SIG-M5 treated with dmso at 0.1 percent for 504 hours (cell line): ENCODE data around the gene PDE4DIP.
"Not testable (repeated sequence)": the region's sequence is repeated elsewhere in the genome, so short reads cannot be mapped to it uniquely, and the experiment has no call there.

Experiments used
- DNase-seq: peaks from one replicate; lab custom pipeline; 2025; ENCODE audit not compliant: unreplicated experiment; lab: John Stamatoyannopoulos, UW

The PDE4DIP gene

DNA sequence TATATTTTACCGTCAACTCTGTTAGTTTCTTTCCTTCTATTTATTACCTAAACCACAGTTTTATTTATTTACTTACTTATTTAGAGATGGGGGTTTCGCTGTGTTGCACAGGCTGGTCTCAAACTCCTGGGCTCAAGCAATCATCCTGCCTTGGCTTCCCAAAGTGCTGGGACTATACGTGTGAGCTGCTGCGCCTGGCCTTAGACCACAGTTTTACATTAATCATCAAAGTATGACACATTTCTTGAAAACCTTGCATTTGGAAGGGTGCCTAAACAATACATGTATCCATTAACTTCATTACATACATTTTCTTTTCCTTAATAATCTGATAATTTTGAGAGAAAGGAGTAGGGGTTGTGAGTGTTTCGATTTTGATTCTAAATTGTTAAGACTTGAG, 124.9 kb downstream of the PDE4DIP start:
- DNase-seq: not testable (repeated sequence)

DNA sequence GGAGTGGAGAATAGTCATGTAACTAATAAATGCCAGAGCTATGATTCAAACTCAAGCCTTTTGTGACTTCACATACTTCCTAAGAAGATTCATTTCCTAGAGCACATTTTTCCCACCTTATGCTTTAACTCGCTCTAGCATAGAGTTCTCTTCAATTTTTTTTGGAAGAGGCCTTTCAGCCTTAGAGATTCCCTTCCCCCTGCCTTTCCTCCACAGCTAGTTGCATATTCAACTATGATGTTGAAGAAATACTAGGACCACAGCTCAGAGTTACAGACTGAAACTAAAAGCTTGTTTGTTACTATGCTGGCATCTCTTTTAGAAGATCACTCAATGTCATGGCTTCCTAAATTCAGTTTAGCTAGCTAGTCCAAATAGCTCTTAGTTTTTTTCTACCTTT, 131.2 kb downstream of the PDE4DIP start:
- not testable (repeated sequence) for DNase-seq

DNA sequence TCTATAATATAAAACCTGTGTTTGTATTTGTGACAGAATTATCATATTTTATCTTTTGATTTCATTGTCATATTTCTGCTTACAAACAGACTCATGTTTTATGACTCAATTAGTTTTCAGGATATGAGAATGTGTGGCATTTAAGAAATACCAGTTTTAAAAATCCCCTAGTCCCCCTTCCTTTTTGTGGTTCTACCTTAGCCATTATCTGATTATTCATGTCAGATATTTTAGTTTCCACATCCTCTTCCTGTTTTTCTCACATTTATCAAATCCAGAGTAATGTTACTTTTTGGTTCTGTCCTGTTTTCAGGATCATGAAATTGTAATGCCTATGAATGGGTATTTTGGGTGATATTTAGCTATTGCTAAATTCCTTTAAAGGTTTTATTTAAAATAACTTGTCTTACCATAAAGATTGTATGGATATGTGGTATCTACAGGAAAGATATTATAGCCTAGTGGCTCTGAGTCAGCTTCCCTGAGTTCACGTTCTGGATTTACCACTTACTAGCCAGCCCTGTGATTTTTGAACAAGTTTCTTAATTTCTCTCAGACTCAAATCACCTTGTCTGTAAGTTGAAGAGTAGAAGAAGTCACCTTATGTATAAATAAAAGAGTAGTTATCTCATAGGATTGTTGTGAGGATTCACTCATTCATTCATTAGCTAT, 131.8 kb downstream of the PDE4DIP start:
- DNase-seq: peak; percentile 1

DNA sequence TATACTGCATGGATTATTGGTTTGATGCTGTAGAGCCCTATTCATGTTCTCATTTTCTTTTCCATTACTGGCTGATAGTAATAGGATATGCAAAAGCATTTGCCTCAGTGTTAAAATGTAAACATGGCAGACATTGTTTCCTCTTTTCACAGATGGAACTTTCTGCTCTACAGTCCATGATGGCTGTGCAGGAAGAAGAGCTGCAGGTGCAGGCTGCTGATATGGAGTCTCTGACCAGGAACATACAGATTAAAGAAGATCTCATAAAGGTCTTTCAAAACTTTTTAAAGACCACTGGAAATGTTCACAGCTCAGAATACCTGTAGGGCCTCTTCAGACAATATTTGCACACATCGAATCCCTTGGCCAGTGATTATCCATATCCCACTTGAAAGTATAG, 133.6 kb downstream of the PDE4DIP start:
- DNase-seq: not testable (repeated sequence)

DNA sequence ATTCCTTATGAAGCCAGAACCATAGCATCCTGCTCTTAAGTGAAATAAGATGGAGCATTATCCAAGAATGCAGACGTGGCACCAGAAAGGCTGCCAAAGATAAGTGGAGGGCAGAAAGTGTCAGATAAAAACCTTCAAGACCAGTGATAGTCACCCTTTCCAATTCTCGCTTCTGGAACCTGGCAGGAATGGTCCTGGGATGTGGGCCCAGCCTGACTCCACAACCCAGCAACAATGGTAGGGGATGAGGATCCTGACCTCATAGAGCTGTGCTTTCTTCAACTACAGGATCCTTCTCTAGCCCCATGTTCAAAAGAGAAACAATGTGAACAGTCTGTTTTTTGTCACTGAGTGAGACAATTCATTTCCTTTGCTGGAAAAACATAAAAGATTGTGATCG, 145.2 kb downstream of the PDE4DIP start:
- not testable (repeated sequence) for DNase-seq

DNA sequence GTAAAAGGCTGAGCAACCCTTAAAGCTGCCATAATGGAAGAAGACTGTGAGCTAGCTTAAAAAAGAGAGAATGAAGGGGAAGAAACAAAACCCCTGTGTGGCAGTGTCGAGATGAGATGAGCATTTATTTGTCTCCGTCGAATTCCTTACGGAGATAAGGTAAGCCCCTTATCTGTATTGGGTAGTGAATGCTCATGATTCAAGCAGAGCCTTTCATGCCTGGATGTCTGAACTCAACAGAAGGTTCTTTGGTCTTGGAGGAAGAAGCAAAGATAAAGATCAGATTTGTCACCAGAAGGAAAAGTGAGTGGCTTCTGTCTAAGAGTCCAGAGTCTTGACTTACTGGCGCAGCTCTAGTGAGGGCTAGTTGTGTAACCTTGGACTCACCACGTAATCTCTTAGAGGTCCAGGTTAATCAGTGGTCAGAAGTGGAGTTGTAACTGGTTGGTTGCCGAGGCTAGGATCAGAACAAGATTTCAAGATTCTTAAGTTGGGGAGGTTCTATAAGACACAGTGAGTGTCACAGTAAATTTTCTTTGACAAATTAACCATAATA, 146.1 kb downstream of the PDE4DIP start:
- DNase-seq: not testable (repeated sequence)

DNA sequence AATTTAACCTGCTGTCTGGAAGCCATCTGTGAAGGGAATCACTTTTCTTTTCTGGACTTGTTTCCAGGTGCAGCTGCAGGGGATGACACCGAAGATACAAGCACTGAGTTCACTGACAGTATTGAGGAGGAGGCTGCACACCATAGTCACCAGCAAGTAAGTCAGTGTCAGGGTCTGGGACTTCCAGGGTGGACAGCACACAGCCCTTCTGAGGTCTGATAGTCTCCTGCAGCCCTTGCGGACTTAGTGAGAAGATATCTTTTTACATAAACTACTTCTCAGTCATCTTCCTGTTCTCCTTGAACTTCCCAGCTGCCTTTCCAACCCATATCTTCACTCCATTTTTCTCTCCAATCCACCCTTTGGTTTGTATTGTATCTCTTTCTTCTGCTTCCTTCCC, 147.6 kb downstream of the PDE4DIP start:
- DNase-seq: not testable (repeated sequence)

DNA sequence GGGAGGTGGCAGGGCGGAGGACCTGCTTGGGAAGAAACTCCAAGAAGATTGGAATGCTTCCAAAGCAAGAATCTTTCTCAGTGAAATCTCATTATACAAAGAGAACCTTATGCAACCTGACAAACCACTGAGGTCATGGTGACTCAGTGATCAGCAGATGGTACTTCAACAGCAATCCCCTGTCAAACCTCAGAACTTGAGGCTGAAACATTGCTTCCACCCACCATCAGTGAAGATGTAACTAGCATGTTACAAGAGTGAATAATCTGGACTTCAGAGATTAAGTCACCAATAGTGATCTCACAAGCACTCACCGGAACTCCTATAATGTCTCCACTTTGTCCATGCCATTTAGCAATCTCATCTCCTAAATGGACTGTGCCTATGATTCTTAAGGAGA, 148.1 kb downstream of the PDE4DIP start:
- DNase-seq: not testable (repeated sequence)

DNA sequence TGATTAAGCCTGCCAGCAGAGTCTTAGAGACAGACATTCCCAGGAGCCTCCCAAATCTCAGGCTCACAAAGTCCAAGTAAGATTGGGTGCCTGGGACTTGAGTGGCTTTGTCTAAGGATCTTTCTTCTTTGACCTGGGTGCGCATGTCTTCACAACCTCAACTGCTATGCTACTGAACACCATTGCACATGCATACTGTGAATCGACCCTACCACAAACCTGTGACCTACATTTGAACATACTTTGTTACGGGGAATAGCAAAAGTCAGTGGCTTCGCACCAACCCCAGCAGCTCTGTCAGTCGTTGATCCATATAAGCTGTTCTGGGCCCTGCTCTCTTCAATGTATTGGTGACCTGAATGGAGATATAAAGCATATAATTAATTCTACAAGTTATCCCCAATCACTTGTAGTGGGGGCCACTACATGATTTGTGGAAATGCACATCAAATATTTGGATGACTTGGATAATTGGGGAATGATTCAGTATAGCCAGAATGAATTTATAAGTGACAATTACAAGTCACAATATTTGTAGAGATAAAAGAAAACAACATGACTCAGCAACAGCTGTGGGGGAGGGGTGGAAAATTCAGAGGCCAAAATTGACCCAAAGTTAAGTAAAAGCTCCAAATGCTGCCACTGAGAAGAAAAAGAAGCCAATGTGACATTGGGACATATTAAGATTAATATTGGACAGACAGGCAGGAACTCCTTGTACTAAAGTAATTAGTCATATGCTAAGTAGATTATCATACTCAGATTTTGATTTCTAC, 152.4 kb downstream of the PDE4DIP start:
- DNase-seq: not testable (repeated sequence)

DNA sequence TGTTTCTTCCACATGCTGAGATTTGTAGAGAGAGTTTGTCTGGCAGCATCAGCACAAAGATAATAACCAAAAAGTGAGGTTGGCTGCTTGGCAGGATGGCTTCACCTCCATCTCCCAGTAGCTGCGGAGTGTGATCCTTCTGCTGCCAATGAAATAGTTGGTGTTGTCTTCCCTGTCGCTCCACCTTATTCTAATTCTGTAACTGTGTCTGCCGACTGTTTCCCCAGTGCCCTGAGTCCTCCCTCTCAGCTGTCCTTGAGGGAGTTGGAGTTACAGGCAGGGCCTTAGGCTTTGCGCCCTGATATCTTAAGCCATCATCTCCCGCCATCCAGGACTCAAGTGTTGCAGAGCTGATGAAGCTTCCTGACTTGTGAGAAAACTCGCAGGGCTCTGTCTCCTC, 153.2 kb downstream of the PDE4DIP start:
- not testable (repeated sequence) for DNase-seq

DNA sequence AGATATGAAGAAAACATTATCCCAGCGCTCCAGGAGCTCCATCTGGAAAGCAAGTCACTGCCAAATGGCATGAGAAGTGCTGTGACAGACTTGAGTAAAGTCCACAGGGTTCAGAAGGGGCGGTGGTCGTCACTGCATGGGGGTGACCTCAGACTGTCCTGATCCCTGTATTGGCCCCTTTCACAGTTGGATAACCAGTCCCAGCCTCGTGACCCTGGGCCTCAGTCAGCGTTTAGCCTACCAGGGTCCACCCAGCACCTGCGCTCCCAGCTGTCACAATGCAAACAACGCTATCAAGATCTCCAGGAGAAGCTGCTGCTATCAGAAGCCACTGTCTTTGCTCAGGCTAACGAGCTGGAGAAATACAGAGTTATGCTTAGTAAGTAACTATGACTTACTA, 158.4 kb downstream of the PDE4DIP start:
- DNase-seq: not testable (repeated sequence)

DNA sequence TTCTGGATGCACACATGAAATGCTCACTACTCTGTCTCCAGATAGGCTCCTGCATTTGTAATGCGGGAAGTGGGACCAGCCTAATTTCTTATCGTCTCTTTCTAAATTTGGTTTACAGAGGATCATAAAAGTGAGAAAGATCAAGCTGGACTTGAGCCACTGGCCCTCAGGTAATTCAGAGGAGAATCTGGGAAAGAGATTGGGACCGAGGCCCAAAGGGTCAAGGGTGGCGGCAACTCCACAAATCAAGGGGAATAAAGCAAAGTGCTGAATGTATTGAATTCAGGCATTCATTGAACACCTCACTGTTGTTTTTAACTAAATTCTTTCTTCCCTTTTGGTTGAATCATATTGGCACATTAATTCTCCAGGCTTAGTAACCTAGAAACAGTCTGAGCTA, 164.1 kb downstream of the PDE4DIP start:
- DNase-seq: not testable (repeated sequence)

DNA sequence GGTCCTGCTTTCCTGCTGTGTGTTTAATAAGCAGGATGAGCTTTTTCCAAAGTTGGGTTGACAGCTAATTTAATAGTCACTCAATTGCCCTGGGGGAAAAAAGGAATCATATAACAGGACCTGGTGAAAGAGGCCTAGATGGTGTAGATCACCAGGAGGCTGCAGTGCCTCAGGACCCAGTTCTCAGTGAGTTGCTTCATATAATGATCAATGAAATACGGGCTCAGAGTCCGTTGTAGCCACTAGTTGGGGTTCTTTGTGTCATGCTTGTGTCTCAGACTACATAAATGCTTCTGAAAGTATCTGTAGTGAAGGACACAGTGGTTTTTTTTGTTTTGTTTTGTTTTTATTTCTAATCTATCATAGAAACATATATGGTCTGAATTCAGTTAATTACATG, 164.5 kb downstream of the PDE4DIP start:
- DNase-seq: not testable (repeated sequence)

DNA sequence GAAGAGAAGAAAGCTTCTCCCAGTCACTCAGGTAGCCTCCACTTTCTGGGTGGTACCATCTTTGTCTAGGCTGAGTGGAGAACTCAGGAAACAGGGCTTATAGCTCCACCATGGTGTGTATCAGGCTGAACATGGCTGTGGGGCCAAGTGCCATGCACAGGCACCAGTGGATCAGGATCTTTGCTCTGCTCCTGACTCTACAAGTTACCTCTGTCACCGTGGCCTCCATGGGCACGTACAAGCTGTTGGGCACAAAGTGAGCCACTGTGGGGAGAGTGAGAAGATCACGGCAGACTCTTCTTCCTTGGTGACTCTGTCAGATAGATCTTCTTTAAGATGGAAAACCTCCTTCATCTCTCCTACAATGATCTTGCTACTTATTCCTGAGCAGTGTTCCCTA, 165.5 kb downstream of the PDE4DIP start:
- not testable (repeated sequence) for DNase-seq

DNA sequence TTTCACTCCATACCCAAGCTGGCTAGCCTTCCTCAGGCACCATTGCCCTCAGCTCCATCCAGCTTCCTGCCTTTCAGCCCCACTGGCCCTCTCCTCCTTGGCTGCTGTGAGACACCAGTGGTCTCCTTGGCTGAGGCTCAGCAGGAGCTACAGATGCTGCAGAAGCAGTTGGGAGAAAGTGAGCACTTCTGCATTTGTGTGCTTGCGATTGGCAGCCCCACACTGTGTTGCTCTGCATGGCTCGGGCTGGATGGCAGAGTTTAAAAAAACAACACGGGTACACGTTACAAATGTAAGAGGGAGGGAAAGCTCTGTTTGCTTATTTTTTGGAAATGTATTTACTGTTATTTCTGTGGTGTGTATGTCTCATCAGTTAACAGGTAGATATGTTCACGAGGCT, 168.4 kb downstream of the PDE4DIP start:
- not testable (repeated sequence) for DNase-seq

DNA sequence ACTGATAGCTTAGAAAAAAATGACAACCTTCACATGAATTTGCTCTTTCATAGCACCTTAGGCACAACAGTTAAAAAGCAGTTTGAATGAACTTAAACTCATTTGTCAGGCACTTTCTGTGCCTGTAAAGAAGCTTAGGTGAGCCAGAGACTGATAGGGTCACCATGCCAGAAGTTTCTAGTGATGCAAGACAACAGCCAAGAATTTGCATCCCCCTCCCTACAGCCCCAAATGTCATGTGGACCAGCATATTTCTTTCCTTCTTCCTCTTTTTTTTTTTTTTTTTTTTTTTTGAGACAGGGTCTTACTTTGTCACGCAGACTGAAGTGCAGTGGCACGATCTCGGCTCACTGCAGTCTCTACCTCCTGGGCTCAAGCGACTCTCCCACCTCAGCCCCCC, 169.3 kb downstream of the PDE4DIP start:
- not testable (repeated sequence) for DNase-seq

DNA sequence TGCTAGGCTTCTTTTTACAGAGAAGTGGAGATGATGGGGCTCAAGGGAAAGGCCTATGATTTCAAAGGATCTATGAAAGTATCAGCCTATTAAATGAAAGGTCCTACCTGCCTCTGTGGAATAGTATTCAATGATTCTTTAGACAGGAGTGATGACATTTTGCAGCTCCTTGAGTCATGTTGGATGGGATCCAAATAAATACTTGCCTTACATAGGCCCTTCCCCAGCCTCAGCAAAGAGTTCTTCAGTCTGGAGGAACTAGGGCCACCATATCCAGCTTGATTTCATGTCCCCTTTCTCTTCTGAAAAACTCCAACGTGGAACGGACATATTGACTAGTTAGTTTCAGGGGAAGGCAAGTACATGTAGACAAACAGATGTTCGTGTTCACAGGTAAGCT, 171.3 kb downstream of the PDE4DIP start:
- DNase-seq: not testable (repeated sequence)

DNA sequence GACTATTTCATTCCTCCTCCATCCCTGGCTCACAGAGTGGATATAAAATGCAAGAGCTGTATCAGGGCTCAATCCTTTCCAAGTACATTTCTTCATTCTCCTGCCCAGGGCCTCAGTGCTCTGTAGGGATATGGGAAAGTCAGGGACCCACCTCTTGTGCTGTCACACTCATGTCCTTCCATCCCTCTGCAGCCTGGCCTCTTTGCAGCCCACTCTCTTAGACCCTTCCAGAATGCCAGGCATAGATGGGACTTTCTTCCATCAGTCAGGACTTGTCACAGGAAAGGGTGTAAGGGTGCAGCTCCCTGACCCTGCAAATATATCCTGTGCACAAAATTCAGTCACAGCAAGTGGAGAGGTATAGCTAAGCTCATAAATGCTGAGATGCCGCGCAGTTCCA, 172.4 kb downstream of the PDE4DIP start:
- not testable (repeated sequence) for DNase-seq

DNA sequence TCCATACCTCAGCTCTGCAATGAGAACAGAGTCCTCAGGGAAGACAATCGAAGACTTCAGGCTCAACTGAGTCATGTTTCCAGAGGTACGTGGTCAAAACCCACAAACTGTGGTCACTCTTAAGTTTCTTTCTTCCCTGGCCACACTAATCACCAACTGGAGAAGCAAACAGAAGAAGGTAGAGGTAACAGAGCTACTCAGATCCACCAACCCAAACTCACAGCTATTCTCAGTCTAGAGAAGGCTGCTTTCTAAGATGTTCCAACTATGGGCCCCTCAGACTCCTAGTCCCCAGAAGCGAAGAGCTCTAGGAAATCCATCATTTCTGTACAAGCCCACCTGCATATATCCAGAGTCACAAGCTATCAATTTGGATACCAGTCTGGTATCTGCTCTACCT, 174.3 kb downstream of the PDE4DIP start:
- not testable (repeated sequence) for DNase-seq

DNA sequence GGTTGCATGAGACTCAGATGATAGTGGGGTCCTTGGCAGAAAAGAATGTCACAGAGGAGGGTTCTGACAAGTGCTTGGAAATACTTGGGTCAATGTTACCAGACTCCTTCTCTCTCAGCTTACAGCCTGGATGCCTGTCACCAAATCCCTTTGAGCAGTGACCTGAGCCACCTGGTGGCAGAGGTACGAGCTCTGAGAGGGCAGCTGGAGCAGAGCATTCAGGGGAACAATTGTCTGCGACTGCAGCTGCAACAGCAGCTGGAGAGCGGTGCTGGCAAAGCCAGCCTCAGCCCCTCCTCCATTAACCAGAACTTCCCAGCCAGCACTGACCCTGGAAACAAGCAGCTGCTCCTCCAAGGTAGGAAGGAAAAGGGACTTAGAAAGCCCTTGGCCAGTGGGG, 180.1 kb downstream of the PDE4DIP start:
- DNase-seq: not testable (repeated sequence)

DNA sequence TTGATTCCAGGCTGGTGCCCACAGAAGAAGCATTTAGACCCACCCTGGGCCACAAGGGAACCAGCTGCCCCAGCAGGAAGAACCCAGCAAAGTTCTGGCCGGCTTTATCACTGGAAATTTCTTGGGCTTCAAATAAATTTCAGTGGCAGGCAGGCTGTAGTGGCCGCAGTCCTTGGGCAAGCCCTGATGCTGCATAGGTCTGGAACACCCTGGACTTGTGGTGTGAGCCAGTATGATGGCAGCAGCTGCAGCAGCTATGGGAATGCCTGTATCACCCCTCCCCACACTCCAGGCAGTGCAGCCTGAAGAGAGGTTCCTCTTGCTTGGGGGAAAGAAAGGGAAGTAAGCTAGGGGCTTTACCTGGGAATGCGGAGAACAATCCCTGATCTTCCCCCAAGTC, 189.7 kb downstream of the PDE4DIP start:
- DNase-seq: not testable (repeated sequence)

DNA sequence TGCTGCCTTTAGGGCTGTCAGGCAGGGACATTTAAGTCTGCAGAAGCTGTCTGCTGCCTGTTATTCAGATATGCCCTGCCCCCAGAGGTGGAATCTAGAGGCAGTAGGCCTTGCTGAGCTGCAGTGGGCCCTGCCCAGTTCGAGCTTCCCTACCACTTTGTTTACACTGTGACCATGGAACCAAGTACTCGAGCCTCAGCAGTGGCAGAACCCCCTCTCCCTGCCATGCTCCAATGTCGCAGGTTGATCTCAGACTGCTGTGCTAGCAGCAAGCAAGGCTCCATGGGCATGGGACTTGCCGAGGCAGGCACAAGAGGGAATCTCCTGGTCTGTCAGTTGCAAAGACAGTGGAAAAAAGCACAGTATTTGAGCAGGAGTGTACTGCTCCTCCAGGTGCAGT, 198.8 kb downstream of the PDE4DIP start:
- DNase-seq: not testable (repeated sequence)
